GM12878 (cell line): Measurements from ENCODE around the gene FFAR2. TPM values are rescaled to one million over a fixed set of nuclear protein-coding genes. Genes with fewer than 3 reads are reported as not detected.

Experiments used
- BCLAF1 ChIP-seq: fragments of 450-650 bp; IDR thresholded peaks from 2 replicates; pipeline ENCODE4 v1.6.1; 2017; ENCODE audit warnings: antibody characterized with exemption, mild to moderate bottlenecking, moderate library complexity
- CBX3 ChIP-seq: fragments of 200-600 bp; sonication (generic); IDR thresholded peaks from 2 replicates; pipeline ENCODE4 v1.6.1; 2016; ENCODE audit warnings: low read depth, borderline replicate concordance
- EGR1 ChIP-seq, 2 experiments: IDR thresholded peaks; 1 replicate in 1 of 2; 2 replicates in 1 of 2; pipeline ENCODE4 v1.6.1; 2011 to 2012; ENCODE audit warnings: low read depth in 2 of 2, low read length in 2 of 2, borderline replicate concordance in 1 of 2, mild to moderate bottlenecking in 1 of 2, moderate library complexity in 1 of 2
- EZH2 ChIP-seq: IDR thresholded peaks from 2 replicates; pipeline ENCODE4 v1.6.1; 2012; ENCODE audit warnings: low read depth, mild to moderate bottlenecking, control low read depth, inconsistent platforms, low read length, borderline replicate concordance; ENCODE audit not compliant: control insufficient read depth
- MTA3 ChIP-seq: IDR thresholded peaks from 2 replicates; pipeline ENCODE4 v1.6.1; 2012; ENCODE audit warnings: low read length, inconsistent platforms, borderline replicate concordance
- RELA ChIP-seq: fragments of 450-650 bp; IDR thresholded peaks from 2 replicates; pipeline ENCODE4 v1.8.0; 2014; ENCODE audit warnings: borderline replicate concordance; ENCODE audit not compliant: partially characterized antibody
- RUNX3 ChIP-seq: IDR thresholded peaks from 2 replicates; pipeline ENCODE4 v1.6.1; 2012; ENCODE audit warnings: low read length, inconsistent platforms
- TBL1XR1 ChIP-seq: IDR thresholded peaks from 2 replicates; pipeline ENCODE4 v1.6.1; 2012; ENCODE audit warnings: low read depth, low read length, improper control_type of control experiment
- ZBTB40 ChIP-seq: fragments of 450-650 bp; IDR thresholded peaks from 2 replicates; pipeline ENCODE4 v1.6.1; 2016; ENCODE audit warnings: mild to moderate bottlenecking, moderate library complexity, borderline replicate concordance
- polyA plus RNA-seq, 11 experiments: library from polyadenylated mRNA; depleted of rRNA in 4 of 11; unstranded in 6 of 11; stranded (reverse) in 5 of 11; fragments of >200 nt; fragmentation: Nextera tagmentation in 4 of 11; fragmentation: Illumina TruSeq in 1 of 11; extraction: Ambion mirVana in 4 of 11; extraction: Trizol in 1 of 11; gene quantifications; 1 replicate in 1 of 11; 2 replicates in 10 of 11; pipeline versions ENCODE4 v1.2.1 to v1.2.3, GENCODE V29; 2011 to 2016; ENCODE audit warnings: inconsistent platforms in 2 of 11, missing spikeins in 2 of 11, low read depth in 1 of 11
- total RNA-seq, 4 experiments: library from RNA; depleted of rRNA in 3 of 4; stranded (reverse); fragments of >200 nt in 3 of 4; fragmentation: Illumina TruSeq in 1 of 4; extraction: Trizol in 1 of 4; gene quantifications; 2 replicates each; pipeline versions ENCODE4 v1.2.1 to v1.2.3, GENCODE V29; 2013 to 2021
- TF ChIP-seq, protein P1 (sequence below): fragments of 450-650 bp; IDR thresholded peaks from 2 replicates; pipeline ENCODE4 v1.6.1; 2017; ENCODE audit warnings: mild to moderate bottlenecking
- TF ChIP-seq, protein P2 (sequence below): fragments of 450-650 bp; IDR thresholded peaks from 2 replicates; pipeline ENCODE4 v1.6.1; 2016; ENCODE audit warnings: mild to moderate bottlenecking
- TF ChIP-seq, protein P3 (sequence below): IDR thresholded peaks from 2 replicates; pipeline ENCODE4 v1.6.1; 2011; ENCODE audit warnings: borderline replicate concordance, low read depth, mild to moderate bottlenecking, moderate library complexity, mixed read lengths, low read length; ENCODE audit not compliant: insufficient read depth; ENCODE audit errors: extremely low read length

FFAR2 gene
- total and polyA plus RNA-seq, 10 of the 15 experiments (the other 5 are each of a cell fraction or from before 2014, with no cell fraction given) = 0.05 to 4.0 (median 2.1) TPM

- TF ChIP-seq ZBTB40 (no peak), BCLAF1 (no peak), TBL1XR1 (no peak), RUNX3 (peak; percentile 68), CBX3 (no peak), EZH2 (no peak), RELA (no peak), MTA3 (peak; percentile 80; the same call in 1 of the 2 replicates), EGR1 (IDR thresholded peaks at IDR 0.05; ENCODE audit: borderline replicate concordance in 1 of 2, low read depth in 2 of 2, low read length in 2 of 2) (no peak)
- TF ChIP-seq, protein P1, sequence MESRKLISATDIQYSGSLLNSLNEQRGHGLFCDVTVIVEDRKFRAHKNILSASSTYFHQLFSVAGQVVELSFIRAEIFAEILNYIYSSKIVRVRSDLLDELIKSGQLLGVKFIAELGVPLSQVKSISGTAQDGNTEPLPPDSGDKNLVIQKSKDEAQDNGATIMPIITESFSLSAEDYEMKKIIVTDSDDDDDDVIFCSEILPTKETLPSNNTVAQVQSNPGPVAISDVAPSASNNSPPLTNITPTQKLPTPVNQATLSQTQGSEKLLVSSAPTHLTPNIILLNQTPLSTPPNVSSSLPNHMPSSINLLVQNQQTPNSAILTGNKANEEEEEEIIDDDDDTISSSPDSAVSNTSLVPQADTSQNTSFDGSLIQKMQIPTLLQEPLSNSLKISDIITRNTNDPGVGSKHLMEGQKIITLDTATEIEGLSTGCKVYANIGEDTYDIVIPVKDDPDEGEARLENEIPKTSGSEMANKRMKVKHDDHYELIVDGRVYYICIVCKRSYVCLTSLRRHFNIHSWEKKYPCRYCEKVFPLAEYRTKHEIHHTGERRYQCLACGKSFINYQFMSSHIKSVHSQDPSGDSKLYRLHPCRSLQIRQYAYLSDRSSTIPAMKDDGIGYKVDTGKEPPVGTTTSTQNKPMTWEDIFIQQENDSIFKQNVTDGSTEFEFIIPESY = no peak
- TF ChIP-seq, protein P2, sequence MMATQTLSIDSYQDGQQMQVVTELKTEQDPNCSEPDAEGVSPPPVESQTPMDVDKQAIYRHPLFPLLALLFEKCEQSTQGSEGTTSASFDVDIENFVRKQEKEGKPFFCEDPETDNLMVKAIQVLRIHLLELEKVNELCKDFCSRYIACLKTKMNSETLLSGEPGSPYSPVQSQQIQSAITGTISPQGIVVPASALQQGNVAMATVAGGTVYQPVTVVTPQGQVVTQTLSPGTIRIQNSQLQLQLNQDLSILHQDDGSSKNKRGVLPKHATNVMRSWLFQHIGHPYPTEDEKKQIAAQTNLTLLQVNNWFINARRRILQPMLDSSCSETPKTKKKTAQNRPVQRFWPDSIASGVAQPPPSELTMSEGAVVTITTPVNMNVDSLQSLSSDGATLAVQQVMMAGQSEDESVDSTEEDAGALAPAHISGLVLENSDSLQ = no peak
- TF ChIP-seq, protein P3, sequence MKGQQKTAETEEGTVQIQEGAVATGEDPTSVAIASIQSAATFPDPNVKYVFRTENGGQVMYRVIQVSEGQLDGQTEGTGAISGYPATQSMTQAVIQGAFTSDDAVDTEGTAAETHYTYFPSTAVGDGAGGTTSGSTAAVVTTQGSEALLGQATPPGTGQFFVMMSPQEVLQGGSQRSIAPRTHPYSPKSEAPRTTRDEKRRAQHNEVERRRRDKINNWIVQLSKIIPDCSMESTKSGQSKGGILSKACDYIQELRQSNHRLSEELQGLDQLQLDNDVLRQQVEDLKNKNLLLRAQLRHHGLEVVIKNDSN = no peak
Observed at GRCh38 chr19:35408284-35409171, 39.5 kb upstream of the FFAR2 start (continued).
